GM19351 (cell line): ENCODE measurements around the gene PCDH9.

Source experiments
- ATAC-seq: cut with Tn5 transposase; IDR thresholded peaks from one replicate; pipeline ENCODE4 v1.9.1; 2021; ENCODE audit warnings: mild to moderate bottlenecking, moderate library complexity; ENCODE audit not compliant: unreplicated experiment

Gene PCDH9

GRCh38 chr13:67229481-67230403 lies at the start of gene PCDH9:
Gene PCDH9, minus strand, starts transcription at chr13:67230336. Its CDS starts 1,896 bp downstream, at chr13:67228440.
- ATAC-seq, result peak; percentile 3

DNA sequence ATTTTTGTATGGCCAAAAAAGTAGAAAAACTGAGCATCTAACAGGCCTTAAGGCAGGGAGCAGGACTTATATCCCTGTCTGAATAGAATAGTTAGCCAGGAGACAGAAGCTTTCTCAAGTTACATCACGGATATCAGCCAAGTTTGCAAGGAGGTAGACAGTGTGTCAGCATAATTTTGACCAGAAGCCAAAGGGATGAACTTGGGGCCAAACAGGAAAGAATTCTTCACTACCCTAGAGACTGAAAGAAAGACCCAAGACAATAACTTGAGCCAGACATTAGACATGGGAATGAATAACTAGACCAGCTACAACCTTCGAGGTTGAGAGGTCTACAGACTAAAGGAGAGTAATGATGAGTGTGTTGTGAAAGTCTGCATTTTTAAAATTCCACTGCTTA lies 48.1 kb upstream of the PCDH9 start:
- ATAC-seq, result no peak

DNA sequence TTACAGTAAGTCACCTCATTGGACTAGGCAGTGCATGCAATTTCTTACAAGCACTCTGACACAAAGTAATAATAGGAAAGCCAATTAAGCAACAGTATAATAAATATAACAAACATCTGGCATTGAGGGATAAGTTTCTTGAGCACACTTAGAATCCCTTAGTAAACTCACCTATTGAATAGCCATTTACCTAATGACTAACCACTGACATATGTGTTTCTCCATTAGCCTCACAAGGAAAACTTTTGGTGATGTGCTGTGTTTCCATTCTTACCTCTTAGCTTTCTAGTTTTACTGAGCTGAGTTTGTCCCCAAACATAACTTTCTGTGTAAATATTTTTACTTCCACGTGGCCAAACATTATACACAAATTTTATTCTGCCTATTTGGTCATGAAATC lies 47.4 kb upstream of the PCDH9 start:
- ATAC-seq, result no peak

- no peak for ATAC-seq
Observed at GRCh38 chr13:67275351-67275960, 45.3 kb upstream of the PCDH9 start.

- no peak for ATAC-seq
Observed at GRCh38 chr13:67273001-67273400, 42.9 kb upstream of the PCDH9 start.

- ATAC-seq, result no peak
Observed at GRCh38 chr13:67267136-67267535, 37.0 kb upstream of the PCDH9 start.

GRCh38 chr13:67259208-67259607 lies 29.1 kb upstream of the PCDH9 start:
- no peak for ATAC-seq

- ATAC-seq, result peak; percentile 71
Observed at GRCh38 chr13:67258482-67258881, 28.3 kb upstream of the PCDH9 start.

DNA sequence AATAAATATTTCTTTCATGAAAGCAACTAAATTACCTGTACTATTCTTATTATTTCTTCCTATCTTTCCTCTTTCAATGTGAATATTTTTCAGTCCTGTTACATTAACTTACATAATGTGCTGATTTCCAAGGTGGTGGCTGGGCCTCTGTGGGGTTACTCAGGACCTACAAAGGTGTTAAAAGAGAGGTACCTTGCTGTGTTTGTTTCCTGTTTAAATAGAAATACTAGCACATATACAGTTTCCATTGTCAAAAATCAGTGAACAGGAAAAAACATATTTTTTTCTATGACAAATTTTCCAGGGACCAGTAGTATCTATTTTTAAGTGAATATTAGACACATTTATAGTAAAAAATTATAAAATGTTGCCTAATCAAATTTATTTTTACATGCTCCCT lies 8.7 kb upstream of the PCDH9 start:
- no peak for ATAC-seq

DNA sequence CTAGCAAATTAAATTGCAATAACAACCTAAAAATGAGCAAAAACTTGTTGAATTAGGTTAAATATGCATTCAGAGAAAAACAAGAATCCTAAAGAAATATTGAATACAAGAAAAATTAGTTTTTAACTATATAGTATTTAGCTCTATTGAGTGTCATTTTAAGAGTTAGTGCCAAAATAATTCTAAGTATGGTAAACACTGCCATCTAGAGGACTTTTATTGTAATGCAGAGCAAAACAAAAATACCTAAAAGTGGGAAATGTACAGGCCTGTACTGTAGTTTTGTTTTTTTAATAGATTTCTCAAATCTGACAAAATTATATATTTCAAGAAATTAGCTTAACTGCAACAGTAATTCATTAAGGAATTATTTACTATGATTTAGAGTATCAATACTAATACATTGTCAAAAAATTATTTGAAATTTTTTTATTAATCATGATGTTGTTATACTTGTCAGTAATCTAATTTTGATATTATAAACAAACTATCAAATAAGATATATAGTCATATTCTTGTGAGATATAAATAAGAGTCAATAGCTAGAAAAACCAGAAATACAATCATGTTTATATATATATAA lies 8.2 kb upstream of the PCDH9 start:
- ATAC-seq, result peak; percentile 85

- ATAC-seq, result no peak
Observed at GRCh38 chr13:67235265-67235664, 5.1 kb upstream of the PCDH9 start.

- ATAC-seq, result no peak
Observed at GRCh38 chr13:67232384-67232783, 2.2 kb upstream of the PCDH9 start.

DNA sequence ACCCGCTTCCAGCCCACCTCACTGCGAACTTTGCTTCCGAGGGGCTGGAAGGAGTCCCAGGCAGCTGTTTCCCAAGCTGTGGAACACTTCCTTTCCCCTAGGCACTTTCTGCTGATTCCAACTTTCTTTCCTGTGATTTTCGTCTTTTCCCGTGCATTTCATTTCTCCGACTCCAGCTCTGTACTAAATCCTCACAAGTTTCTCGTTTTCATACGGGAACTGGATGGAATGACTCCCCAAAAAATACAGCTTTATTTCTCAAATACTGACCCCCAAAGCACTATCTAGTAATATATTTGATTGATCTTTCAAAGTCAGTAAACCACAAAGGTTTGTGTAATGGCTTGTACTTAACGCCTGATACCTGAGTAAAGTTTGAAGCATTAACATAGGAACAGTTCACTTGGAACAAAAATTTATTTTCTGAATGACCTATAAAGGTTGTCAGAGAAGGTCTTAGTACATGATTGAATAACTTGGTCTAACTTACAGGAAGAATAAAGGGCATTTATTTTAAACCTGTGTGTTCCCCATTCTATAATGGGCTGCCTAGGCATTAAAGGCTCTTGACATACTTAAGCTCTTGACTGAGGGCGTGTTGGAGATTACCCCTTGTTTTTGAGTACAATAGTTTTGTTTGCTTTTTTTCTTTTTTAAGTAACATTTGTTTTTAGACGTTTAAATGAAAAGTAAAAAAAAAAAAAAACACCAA lies 1.3 kb upstream of the PCDH9 start:
- no peak for ATAC-seq

GRCh38 chr13:67230404-67231288 lies 510 bp upstream of the PCDH9 start:
- ATAC-seq, result peak; percentile 98

- ATAC-seq, result no peak
Observed at GRCh38 chr13:67228916-67229315, 1.2 kb downstream of the PCDH9 start.

DNA sequence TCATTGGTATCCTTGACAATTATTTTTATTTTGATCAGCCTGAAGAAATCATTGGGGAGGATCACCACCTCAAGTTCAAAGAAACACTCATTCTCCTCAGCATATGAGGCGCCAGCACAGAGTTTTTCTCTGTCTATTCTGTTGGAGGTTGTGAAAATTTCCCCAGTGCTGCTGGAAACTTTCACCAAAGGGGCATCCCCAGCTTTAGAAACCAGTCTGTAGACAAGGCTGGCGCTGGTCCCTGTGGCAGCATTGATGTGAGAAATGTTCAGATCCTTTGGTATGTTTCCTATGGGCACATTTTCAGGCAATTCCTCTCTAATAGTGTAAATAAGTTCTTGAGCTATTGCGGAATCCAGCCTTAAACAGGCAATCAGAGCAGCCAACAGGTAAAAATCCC lies 2.1 kb downstream of the PCDH9 start:
- no peak for ATAC-seq

- no peak for ATAC-seq
Observed at GRCh38 chr13:67227131-67227983, 2.8 kb downstream of the PCDH9 start.

GRCh38 chr13:67226696-67227095 lies 3.4 kb downstream of the PCDH9 start:
- no peak for ATAC-seq
